ENCODE results near the gene SLC39A11.

The SLC39A11 gene

DNA sequence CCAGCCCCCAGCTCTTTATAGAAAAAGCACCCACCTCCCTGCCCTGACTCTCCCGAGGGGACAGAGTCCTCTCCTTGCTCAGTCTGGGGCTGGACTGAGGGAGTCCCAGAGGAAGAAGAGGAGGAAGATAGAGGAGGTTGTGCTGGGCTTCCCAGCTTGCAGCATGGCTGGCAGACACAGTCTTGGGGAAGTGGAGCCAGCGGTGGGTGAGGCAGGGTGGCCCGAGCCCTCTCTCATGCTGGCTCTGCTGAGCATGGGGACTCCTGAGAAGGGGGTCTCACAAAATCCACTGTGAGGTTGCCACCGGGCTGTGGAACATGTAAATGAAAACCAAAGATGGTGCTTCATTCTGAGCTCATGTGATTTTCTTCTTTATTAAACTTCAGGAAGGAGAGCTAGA lies 398.5 kb downstream of the SLC39A11 start:
- TF ChIP-seq, protein P1, sequence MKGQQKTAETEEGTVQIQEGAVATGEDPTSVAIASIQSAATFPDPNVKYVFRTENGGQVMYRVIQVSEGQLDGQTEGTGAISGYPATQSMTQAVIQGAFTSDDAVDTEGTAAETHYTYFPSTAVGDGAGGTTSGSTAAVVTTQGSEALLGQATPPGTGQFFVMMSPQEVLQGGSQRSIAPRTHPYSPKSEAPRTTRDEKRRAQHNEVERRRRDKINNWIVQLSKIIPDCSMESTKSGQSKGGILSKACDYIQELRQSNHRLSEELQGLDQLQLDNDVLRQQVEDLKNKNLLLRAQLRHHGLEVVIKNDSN (IDR thresholded peaks at IDR 0.05): no peak
- no peak for TF ChIP-seq TCF12 (IDR thresholded peaks at IDR 0.05; ENCODE audit: low read depth)
- no peak for TF ChIP-seq FOXM1 (IDR thresholded peaks at IDR 0.05; ENCODE audit: borderline replicate concordance, low read depth)
- TF ChIP-seq RAD21 (IDR thresholded peaks at IDR 0.05; ENCODE audit: low read depth): no peak
- no peak for TF ChIP-seq EGR1 (IDR thresholded peaks at IDR 0.05)

DNA sequence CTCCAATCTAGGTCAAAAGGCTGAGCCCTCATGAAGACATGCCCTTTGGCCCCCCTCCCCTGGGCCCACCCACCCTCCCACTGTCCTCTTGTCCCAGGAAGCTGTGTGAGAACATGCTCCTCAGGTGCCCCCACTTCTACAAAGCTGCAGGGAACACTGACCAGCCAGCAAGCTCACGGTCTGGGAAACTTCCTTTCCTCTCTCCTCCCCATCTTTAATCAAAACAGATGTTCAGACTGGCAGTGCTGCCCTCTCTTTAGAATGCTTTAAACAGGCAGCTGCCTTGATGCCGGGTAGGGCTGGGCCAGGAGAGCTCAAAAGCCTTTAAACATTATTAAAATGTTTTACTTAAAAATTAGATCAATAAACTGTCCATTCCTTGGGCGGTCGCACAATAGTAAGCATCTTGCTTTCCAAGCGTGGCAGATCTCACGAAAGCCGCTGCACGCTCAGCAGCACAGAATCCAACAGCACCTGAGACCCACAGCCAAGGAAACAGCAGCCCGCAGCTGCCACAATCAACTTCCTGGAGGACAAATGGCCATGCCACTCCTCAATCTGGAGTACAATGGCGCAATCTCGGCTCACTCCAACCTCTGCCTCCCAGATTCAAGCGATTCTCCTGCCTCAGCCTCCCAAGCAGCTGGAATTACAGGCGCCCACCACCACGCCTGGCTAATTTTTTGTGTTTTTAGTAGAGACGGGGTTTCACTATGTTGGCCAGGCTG lies 399.2 kb downstream of the SLC39A11 start:
- TF ChIP-seq EP300 (IDR thresholded peaks at IDR 0.05; ENCODE audit: borderline replicate concordance): no peak
- no peak for TF ChIP-seq ZBTB7A (IDR thresholded peaks at IDR 0.05; ENCODE audit: low read depth)
- TF ChIP-seq CREB1 (IDR thresholded peaks at IDR 0.05; ENCODE audit: low read depth): no peak
- TF ChIP-seq TAF1 (IDR thresholded peaks at IDR 0.05; ENCODE audit: low read depth): no peak
- TF ChIP-seq CEBPB (IDR thresholded peaks at IDR 0.05): no peak
- no peak for TF ChIP-seq FOXM1 (IDR thresholded peaks at IDR 0.05; ENCODE audit: borderline replicate concordance, low read depth)
- TF ChIP-seq RAD21 (IDR thresholded peaks at IDR 0.05; ENCODE audit: low read depth): no peak
- TF ChIP-seq, protein P2, sequence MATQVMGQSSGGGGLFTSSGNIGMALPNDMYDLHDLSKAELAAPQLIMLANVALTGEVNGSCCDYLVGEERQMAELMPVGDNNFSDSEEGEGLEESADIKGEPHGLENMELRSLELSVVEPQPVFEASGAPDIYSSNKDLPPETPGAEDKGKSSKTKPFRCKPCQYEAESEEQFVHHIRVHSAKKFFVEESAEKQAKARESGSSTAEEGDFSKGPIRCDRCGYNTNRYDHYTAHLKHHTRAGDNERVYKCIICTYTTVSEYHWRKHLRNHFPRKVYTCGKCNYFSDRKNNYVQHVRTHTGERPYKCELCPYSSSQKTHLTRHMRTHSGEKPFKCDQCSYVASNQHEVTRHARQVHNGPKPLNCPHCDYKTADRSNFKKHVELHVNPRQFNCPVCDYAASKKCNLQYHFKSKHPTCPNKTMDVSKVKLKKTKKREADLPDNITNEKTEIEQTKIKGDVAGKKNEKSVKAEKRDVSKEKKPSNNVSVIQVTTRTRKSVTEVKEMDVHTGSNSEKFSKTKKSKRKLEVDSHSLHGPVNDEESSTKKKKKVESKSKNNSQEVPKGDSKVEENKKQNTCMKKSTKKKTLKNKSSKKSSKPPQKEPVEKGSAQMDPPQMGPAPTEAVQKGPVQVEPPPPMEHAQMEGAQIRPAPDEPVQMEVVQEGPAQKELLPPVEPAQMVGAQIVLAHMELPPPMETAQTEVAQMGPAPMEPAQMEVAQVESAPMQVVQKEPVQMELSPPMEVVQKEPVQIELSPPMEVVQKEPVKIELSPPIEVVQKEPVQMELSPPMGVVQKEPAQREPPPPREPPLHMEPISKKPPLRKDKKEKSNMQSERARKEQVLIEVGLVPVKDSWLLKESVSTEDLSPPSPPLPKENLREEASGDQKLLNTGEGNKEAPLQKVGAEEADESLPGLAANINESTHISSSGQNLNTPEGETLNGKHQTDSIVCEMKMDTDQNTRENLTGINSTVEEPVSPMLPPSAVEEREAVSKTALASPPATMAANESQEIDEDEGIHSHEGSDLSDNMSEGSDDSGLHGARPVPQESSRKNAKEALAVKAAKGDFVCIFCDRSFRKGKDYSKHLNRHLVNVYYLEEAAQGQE (IDR thresholded peaks at IDR 0.05; ENCODE audit: low read depth): no peak
- no peak for TF ChIP-seq YY1 (IDR thresholded peaks at IDR 0.05; ENCODE audit: low read depth)
- no peak for TF ChIP-seq TCF12 (IDR thresholded peaks at IDR 0.05; ENCODE audit: low read depth)
- TF ChIP-seq NFIC (IDR thresholded peaks at IDR 0.05): no peak
- no peak for TF ChIP-seq EGR1 (IDR thresholded peaks at IDR 0.05)

DNA sequence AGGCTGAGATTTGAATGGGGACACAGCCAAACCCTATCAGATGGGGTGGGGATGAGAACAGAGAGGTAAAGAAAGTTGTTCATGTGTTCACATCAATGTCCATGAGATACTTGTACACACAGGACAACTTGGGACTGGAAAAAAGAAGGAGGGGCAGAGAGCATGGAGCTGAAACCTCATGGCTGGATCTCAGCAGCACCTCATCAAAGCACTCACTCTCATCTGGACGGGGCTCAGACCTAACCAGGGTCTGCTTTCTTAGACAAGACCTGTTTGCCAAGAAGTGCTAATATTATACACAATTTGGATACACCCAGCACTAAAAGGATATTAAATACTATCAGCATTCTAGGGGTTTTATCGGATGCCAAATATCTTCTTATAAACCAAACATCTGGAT lies 399.8 kb downstream of the SLC39A11 start:
- TF ChIP-seq NFIC (IDR thresholded peaks at IDR 0.05): no peak
- no peak for TF ChIP-seq FOXM1 (IDR thresholded peaks at IDR 0.05; ENCODE audit: borderline replicate concordance, low read depth)
- TF ChIP-seq CEBPB (IDR thresholded peaks at IDR 0.05): no peak
- no peak for TF ChIP-seq TEAD4 (IDR thresholded peaks at IDR 0.05)
- TF ChIP-seq, protein P2 (IDR thresholded peaks at IDR 0.05; ENCODE audit: low read depth): no peak
- TF ChIP-seq YY1 (IDR thresholded peaks at IDR 0.05; ENCODE audit: low read depth): no peak
- TF ChIP-seq ZBTB7A (IDR thresholded peaks at IDR 0.05; ENCODE audit: low read depth): no peak
- no peak for TF ChIP-seq TAF1 (IDR thresholded peaks at IDR 0.05; ENCODE audit: low read depth)
- TF ChIP-seq EP300 (IDR thresholded peaks at IDR 0.05; ENCODE audit: borderline replicate concordance): no peak
- TF ChIP-seq TCF12 (IDR thresholded peaks at IDR 0.05; ENCODE audit: low read depth): no peak
- TF ChIP-seq, protein P1 (IDR thresholded peaks at IDR 0.05): no peak
- no peak for TF ChIP-seq EGR1 (IDR thresholded peaks at IDR 0.05)
- TF ChIP-seq CREB1 (IDR thresholded peaks at IDR 0.05; ENCODE audit: low read depth): no peak
- TF ChIP-seq RAD21 (IDR thresholded peaks at IDR 0.05; ENCODE audit: low read depth): no peak
- TF ChIP-seq, protein P3, sequence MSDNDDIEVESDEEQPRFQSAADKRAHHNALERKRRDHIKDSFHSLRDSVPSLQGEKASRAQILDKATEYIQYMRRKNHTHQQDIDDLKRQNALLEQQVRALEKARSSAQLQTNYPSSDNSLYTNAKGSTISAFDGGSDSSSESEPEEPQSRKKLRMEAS (IDR thresholded peaks at IDR 0.05): no peak

DNA sequence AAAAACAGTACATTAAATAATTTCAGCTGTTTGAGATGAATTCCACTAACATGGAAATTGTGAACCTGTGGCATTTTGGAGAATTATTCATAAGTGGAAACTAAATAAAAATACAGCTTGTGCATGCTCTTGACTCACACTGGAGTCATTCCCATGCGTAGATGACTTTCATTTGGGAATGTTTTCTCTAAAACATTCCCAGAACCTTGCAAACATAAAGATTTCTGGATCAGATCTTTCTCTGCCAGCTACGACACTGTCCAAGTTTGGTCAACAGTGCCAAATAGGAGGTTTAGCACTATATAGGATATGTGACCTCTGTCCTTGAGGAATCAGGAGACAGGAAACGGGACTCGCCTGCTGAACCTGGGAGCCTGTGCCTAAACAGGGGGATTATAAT lies 400.9 kb downstream of the SLC39A11 start:
- TF ChIP-seq EP300 (IDR thresholded peaks at IDR 0.05; ENCODE audit: borderline replicate concordance): no peak
- TF ChIP-seq EGR1 (IDR thresholded peaks at IDR 0.05): no peak
- TF ChIP-seq TCF12 (IDR thresholded peaks at IDR 0.05; ENCODE audit: low read depth): no peak
- TF ChIP-seq, protein P3 (IDR thresholded peaks at IDR 0.05): no peak
- no peak for TF ChIP-seq YY1 (IDR thresholded peaks at IDR 0.05; ENCODE audit: low read depth)
- no peak for TF ChIP-seq RAD21 (IDR thresholded peaks at IDR 0.05; ENCODE audit: low read depth)

DNA sequence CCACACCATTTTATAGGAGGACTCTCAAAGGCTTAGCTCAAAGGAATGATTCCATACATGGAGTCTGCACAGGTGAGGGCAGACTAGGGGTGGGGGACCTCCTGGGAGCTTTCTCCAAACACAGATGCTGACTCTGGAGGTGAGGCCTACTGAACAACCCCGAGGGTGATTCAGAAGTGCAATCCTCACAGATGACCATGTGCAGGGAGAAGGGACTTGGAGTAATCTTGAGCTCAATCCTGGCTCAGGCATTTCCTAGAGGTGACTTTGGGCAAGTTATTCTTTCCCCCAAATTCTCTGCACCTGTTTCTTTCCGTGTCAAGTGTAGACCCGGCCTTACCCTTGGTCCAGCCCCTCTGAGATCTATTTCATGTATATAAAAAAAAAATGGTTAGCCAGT lies 401.5 kb downstream of the SLC39A11 start:
- no peak for TF ChIP-seq NFIC (IDR thresholded peaks at IDR 0.05)
- TF ChIP-seq CREB1 (IDR thresholded peaks at IDR 0.05; ENCODE audit: low read depth): no peak
- TF ChIP-seq EGR1 (IDR thresholded peaks at IDR 0.05): no peak
- TF ChIP-seq, protein P2 (IDR thresholded peaks at IDR 0.05; ENCODE audit: low read depth): no peak
- no peak for TF ChIP-seq FOXM1 (IDR thresholded peaks at IDR 0.05; ENCODE audit: borderline replicate concordance, low read depth)
- TF ChIP-seq RAD21 (IDR thresholded peaks at IDR 0.05; ENCODE audit: low read depth): no peak
